SK-N-SH treated with all-trans-retinoic acid at 6 μM for 48 hours (cell line): ENCODE data around the gene THAP11.

ENCODE experiments used
- ATAC-seq: fragments of 200-7000 bp; cut with Tn5 transposase; 3 replicates; pipeline ENCODE4 v1.9.1; 2020; ENCODE audit warnings: mild to moderate bottlenecking, moderate library complexity
- ARNTL ChIP-seq: fragments of 450-650 bp; formaldehyde crosslinking; IDR thresholded peaks from 2 replicates; pipeline ENCODE4 v1.5.0; 2020; ENCODE audit warnings: low read depth, mild to moderate bottlenecking, moderate library complexity, borderline replicate concordance
- BACH2 ChIP-seq: fragments of 250-450 bp; sonication (Bioruptor Pico); IDR thresholded peaks from 2 replicates; pipeline ENCODE4 v1.9.0; 2021; ENCODE audit warnings: mild to moderate bottlenecking, borderline replicate concordance
- CREB5 ChIP-seq: fragments of 250-450 bp; sonication (Bioruptor Pico); IDR thresholded peaks from 2 replicates; pipeline ENCODE4 v1.5.1; 2020; ENCODE audit warnings: low read depth, mild to moderate bottlenecking, moderate library complexity
- CSDC2 ChIP-seq: fragments of 250-450 bp; sonication (Bioruptor Pico); IDR thresholded peaks from 2 replicates; pipeline ENCODE4 v1.5.0; 2020; ENCODE audit warnings: mild to moderate bottlenecking, moderate library complexity
- CSRNP3 ChIP-seq: fragments of 250-450 bp; sonication (Bioruptor Pico); IDR thresholded peaks from 2 replicates; pipeline ENCODE4 v1.5.1; 2021; ENCODE audit warnings: mild to moderate bottlenecking, moderate library complexity
- ESRRG ChIP-seq: fragments of 250-450 bp; sonication (Bioruptor Pico); IDR thresholded peaks from 2 replicates; pipeline ENCODE4 v1.6.1; 2021; ENCODE audit warnings: mild to moderate bottlenecking
- GLIS3 ChIP-seq: fragments of 250-450 bp; sonication (Bioruptor Pico); IDR thresholded peaks from 2 replicates; pipeline ENCODE4 v1.5.0; 2020; ENCODE audit warnings: mild to moderate bottlenecking, moderate library complexity
- ISL1 ChIP-seq: fragments of 250-450 bp; sonication (Bioruptor Pico); IDR thresholded peaks from 2 replicates; pipeline ENCODE4 v2.1.2; 2022; ENCODE audit warnings: mild to moderate bottlenecking, moderate library complexity
- OSR1 ChIP-seq: fragments of 250-450 bp; sonication (Bioruptor Pico); IDR thresholded peaks from 2 replicates; pipeline ENCODE4 v1.8.0; 2022; ENCODE audit warnings: moderate library complexity, mild to moderate bottlenecking, inconsistent platforms
- PATZ1 ChIP-seq: fragments of 250-450 bp; sonication (Bioruptor Pico); IDR thresholded peaks from 2 replicates; pipeline ENCODE4 v1.8.0; 2020; ENCODE audit warnings: mild to moderate bottlenecking, moderate library complexity, borderline replicate concordance
- PPARA ChIP-seq: fragments of 250-450 bp; sonication (Bioruptor Pico); IDR thresholded peaks from 2 replicates; pipeline ENCODE4 v1.5.0; 2020; ENCODE audit warnings: mild to moderate bottlenecking, borderline replicate concordance
- RARB ChIP-seq: fragments of 250-450 bp; sonication (Bioruptor Pico); IDR thresholded peaks from 2 replicates; pipeline ENCODE4 v1.8.0; 2021; ENCODE audit warnings: mild to moderate bottlenecking, moderate library complexity
- SNAI2 ChIP-seq: fragments of 250-450 bp; sonication (Bioruptor Pico); IDR thresholded peaks from 2 replicates; pipeline ENCODE4 v1.5.0; 2020; ENCODE audit warnings: mild to moderate bottlenecking, moderate library complexity
- TCF4 ChIP-seq: fragments of 250-450 bp; sonication (Bioruptor Pico); IDR thresholded peaks from 2 replicates; pipeline ENCODE4 v1.8.0; 2021; ENCODE audit warnings: mild to moderate bottlenecking, moderate library complexity, borderline replicate concordance
- TOX ChIP-seq: fragments of 250-450 bp; sonication (Bioruptor Pico); IDR thresholded peaks from 2 replicates; pipeline ENCODE4 v1.8.0; 2021; ENCODE audit warnings: mild to moderate bottlenecking, moderate library complexity, borderline replicate concordance
- TSHZ2 ChIP-seq: fragments of 250-450 bp; sonication (Bioruptor Pico); IDR thresholded peaks from 2 replicates; pipeline ENCODE4 v1.5.0; 2020; ENCODE audit warnings: mild to moderate bottlenecking, moderate library complexity
- ZC3H10 ChIP-seq: fragments of 250-450 bp; sonication (Bioruptor Pico); IDR thresholded peaks from 2 replicates; pipeline ENCODE4 v1.5.1; 2021; ENCODE audit warnings: mild to moderate bottlenecking, moderate library complexity
- ZFP3 ChIP-seq: fragments of 250-450 bp; sonication (Bioruptor Pico); IDR thresholded peaks from 2 replicates; pipeline ENCODE4 v1.5.0; 2020; ENCODE audit warnings: mild to moderate bottlenecking, moderate library complexity
- ZFP30 ChIP-seq: fragments of 450-650 bp; formaldehyde crosslinking; IDR thresholded peaks from 2 replicates; pipeline ENCODE4 v1.5.0; 2022; ENCODE audit warnings: mild to moderate bottlenecking, moderate library complexity
- ZNF565 ChIP-seq: fragments of 450-650 bp; formaldehyde crosslinking; conservative IDR thresholded peaks from 2 replicates; pipeline ENCODE4 v1.5.0; 2020; ENCODE audit warnings: low read depth, mild to moderate bottlenecking, moderate library complexity
- ZNF70 ChIP-seq: fragments of 450-650 bp; formaldehyde crosslinking; IDR thresholded peaks from 2 replicates; pipeline ENCODE4 v1.5.0; 2020; ENCODE audit warnings: mild to moderate bottlenecking, moderate library complexity
- ZNF8 ChIP-seq: fragments of 450-650 bp; formaldehyde crosslinking; IDR thresholded peaks from 2 replicates; pipeline ENCODE4 v1.5.0; 2020; ENCODE audit warnings: mild to moderate bottlenecking, moderate library complexity

The THAP11 gene

GRCh38 chr16:67869653-67870052 lies 27.5 kb downstream of the THAP11 start:
- TF ChIP-seq TSHZ2 (no peak), TCF4 (CRISPR knock-in tag) (no peak), CSRNP3 (no peak), ZC3H10 (CRISPR knock-in tag) (no peak), TOX (CRISPR knock-in tag) (no peak), ZNF565 (CRISPR knock-in tag) (no peak), ZFP3 (CRISPR knock-in tag) (no peak), ARNTL (CRISPR knock-in tag) (no peak), ZNF70 (CRISPR knock-in tag) (no peak), PATZ1 (CRISPR knock-in tag) (no peak), OSR1 (CRISPR knock-in tag) (no peak), CSDC2 (CRISPR knock-in tag) (no peak), RARB (no peak), BACH2 (CRISPR knock-in tag) (no peak)
- no peak for ATAC-seq

GRCh38 chr16:67871256-67871655 lies 29.1 kb downstream of the THAP11 start:
- TF ChIP-seq OSR1 (CRISPR knock-in tag) (no peak), ESRRG (CRISPR knock-in tag) (no peak), ZNF70 (CRISPR knock-in tag) (no peak), SNAI2 (CRISPR knock-in tag) (no peak), ZNF8 (CRISPR knock-in tag) (no peak), ZFP30 (CRISPR knock-in tag) (no peak)
- ATAC-seq, result no peak

GRCh38 chr16:67872131-67872630 lies 30.1 kb downstream of the THAP11 start:
- no peak for ATAC-seq
- TF ChIP-seq CREB5 (no peak), ZNF8 (CRISPR knock-in tag) (no peak), PPARA (CRISPR knock-in tag) (no peak), TCF4 (CRISPR knock-in tag) (no peak), BACH2 (CRISPR knock-in tag) (no peak)
- TF ChIP-seq, all 23 proteins: peak for 0

- TF ChIP-seq TOX (CRISPR knock-in tag), result peak; percentile 65
- no peak for TF ChIP-seq OSR1 (CRISPR knock-in tag)
- TF ChIP-seq PPARA (CRISPR knock-in tag), result no peak
- TF ChIP-seq ISL1, result no peak
- 0 out of 2 replicates have a peak, but pooled peaks have one; percentile 11 for TF ChIP-seq SNAI2 (CRISPR knock-in tag)
- TF ChIP-seq ESRRG (CRISPR knock-in tag), result peak; percentile 65; the same call in 1 of the 2 replicates
- TF ChIP-seq PATZ1 (CRISPR knock-in tag), result peak; percentile 94
- 0 out of 2 replicates have a peak, but pooled peaks have one; percentile 17 for TF ChIP-seq ZFP3 (CRISPR knock-in tag)
- no peak; the same call in 1 of the 2 replicates for TF ChIP-seq GLIS3
- peak; percentile 41; the same call in 1 of the 2 replicates for TF ChIP-seq RARB
- TF ChIP-seq ZC3H10 (CRISPR knock-in tag), result 0 out of 2 replicates have a peak, but pooled peaks have one; percentile 20
- peak; percentile 36; the same call in 1 of the 2 replicates for TF ChIP-seq CSRNP3
- ATAC-seq, result peak; percentile 92
These were observed 30.7 kb downstream of the THAP11 start, which contains the start of gene EDC4 for GRCh38 chr16:67872631-67873434. Gene EDC4, plus strand, starts transcription at chr16:67873052. Its CDS starts 210 bp downstream, at chr16:67873262.
